ENCODE results near the gene SERBP1.

Gene SERBP1

DNA sequence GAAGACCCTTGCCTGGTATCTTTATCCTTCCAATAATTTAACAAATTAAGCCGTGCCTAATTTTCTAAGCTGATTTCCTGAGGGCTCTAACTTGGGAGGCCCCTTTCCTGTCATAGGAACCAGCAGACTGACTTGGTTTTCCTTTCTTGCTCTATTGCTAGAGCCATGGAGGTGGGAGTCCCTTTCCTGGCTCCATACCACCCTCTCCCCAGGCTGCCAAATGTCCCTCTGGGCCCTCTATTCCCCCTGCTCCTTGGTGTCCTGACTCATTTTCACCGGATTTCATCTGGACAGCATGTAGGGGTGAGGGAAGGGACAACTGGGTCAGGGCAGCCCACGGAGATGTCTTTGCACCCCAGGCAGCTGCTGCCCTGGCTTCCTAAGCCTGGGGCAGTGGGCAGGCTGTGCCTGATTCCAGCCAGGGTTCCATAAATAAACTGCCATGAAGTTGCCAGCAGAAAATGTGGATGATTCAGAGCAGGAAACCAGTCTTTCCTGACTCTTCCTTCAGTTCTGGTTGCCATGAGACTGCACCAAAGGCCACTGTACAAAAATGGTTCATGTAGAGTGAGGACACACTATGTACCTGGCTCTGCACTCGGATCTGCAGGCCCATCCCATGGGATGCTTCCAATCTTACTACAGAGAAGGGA, 38.0 kb upstream of the SERBP1 start:
- H3K27ac ChIP-seq: no peak overlapping the region
- TF ChIP-seq, protein P1, sequence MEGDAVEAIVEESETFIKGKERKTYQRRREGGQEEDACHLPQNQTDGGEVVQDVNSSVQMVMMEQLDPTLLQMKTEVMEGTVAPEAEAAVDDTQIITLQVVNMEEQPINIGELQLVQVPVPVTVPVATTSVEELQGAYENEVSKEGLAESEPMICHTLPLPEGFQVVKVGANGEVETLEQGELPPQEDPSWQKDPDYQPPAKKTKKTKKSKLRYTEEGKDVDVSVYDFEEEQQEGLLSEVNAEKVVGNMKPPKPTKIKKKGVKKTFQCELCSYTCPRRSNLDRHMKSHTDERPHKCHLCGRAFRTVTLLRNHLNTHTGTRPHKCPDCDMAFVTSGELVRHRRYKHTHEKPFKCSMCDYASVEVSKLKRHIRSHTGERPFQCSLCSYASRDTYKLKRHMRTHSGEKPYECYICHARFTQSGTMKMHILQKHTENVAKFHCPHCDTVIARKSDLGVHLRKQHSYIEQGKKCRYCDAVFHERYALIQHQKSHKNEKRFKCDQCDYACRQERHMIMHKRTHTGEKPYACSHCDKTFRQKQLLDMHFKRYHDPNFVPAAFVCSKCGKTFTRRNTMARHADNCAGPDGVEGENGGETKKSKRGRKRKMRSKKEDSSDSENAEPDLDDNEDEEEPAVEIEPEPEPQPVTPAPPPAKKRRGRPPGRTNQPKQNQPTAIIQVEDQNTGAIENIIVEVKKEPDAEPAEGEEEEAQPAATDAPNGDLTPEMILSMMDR (conservative IDR thresholded peaks at IDR 0.05): no peak
- TF ChIP-seq ZFX (IDR thresholded peaks at IDR 0.05): no peak

DNA sequence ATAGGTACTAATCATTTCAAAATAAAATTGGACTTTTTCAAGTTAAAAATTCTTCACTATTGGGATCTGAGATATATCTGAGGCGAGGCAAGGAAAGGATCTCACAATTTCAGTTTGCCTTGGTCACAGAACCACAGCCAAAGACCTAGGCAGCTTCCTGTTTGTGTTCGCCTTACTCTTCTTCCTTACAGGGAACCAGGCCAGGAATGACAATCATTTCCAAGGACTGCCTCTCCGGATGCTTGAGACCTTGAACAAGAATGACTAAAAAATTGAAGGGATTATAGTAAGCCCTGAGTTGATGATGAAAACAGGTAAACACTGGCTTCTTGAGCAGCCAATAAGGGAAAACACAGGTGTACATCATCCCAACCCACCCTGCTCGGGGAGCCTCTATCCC, 35.2 kb upstream of the SERBP1 start:
- no peak overlapping the region for H3K27ac ChIP-seq
- no peak for TF ChIP-seq ZFX (IDR thresholded peaks at IDR 0.05)
- TF ChIP-seq, protein P1 (conservative IDR thresholded peaks at IDR 0.05): no peak

DNA sequence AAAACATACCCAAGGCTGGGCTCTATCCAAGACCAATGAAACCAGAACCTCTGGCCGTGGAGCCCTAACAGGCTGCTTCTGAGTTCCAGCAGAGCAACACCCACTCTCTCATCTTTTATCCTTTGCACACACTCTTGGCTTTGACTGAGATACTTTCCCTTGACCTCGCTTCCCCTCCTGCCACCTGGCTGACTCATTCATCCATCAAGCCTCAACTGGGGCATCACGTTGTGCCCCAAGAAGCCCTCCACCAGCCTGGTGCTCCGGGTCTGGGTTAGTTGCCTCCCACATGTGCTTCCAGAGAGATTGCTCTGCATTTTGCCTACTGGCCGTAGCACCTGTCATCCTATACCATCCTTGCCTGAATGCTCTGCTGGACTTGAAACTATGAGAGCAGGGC, 34.5 kb upstream of the SERBP1 start:
- no peak overlapping the region for H3K27ac ChIP-seq
- TF ChIP-seq, protein P1 (conservative IDR thresholded peaks at IDR 0.05): no peak
- TF ChIP-seq ZFX (IDR thresholded peaks at IDR 0.05): no peak

DNA sequence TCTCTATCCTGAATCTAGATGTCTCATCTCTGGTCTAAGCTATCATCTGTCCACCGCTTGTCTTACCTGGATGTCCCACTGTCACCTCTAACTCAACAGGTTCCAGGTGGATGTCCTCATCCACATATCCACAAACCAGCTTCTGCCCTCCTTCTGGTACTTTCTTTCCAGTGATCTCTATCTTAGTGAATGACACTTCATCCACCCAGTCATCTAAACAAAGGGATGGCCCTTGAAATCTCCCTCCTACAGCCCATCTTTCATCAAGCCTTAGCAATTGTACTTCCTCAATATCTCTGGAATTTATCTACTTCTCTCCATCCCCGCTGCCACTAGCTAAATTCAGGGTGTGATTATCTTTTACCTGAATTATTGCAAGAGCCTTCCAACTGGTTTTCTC, 33.9 kb upstream of the SERBP1 start:
- TF ChIP-seq, protein P1 (conservative IDR thresholded peaks at IDR 0.05): no peak
- TF ChIP-seq ZFX (IDR thresholded peaks at IDR 0.05): no peak
- H3K27ac ChIP-seq: no peak overlapping the region

DNA sequence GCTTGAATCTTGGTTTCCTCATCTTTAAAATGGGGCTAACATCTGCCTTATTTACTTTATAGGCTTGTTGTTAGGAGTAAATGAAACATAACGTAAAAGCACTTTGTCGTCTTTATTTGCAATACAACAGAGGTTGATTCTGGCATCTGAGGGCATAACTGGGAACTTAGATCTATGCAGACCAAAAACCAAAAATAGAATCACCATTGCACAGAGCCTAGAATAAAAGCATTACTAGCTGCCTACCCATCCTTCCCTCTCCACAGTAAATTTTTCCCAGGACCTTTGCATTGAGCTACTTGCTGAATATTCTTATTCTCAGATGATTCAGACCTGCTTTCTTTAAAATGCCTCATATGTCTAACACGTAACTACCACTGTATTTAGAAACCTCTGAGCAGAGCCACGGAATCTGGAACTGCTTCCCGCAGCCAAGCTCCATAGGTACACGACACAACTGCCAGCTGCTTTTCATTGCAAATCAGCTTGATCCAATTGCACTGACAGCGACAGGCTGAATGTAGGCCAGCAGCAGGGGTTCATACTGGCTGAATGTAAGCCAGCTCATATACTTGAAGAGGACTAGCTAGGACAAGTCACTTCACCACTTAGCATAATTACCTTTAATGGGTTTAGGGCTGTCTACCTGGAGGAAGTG, 33.2 kb upstream of the SERBP1 start:
- TF ChIP-seq ZFX (IDR thresholded peaks at IDR 0.05): no peak
- TF ChIP-seq, protein P1 (conservative IDR thresholded peaks at IDR 0.05): no peak

DNA sequence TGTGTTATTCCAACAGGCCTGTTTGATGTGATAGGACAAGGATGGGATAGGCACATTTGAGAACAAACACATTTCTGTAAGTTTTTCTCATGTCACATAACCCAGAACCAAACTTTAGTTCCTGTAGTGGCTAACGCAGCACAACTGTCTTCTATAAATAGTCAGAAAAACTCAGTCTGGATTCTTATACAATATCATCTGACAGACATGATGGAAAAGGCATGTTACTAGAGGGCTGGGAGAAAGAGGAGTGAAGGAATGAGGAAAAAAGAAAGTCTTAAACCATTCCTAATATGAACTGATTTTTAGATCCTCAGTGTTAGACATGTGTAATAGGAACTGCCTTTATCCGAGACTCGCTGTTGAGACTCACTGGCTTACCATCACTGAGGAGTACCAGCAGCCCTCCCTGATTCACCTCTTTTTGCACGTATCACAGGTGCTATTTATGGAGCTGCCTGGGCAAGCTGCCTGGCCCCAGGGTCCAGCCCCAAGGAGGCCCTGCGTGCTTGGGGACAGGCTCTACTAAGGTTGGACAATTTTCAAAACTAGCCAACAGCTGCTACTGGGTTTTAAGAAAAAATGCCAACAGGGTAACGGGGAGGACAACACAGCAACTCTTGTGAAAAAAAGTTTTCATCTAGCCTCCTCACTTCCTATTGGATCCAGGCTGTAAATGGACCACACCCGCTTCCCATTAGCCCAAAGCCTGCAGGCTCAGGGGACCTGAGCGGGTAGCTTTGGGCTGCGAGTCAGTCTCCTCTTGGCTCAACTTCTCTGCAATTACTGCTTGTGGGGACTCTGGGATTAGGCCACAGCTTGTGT, 30.7 kb upstream of the SERBP1 start:
- TF ChIP-seq, protein P1 (conservative IDR thresholded peaks at IDR 0.05): no peak
- TF ChIP-seq ZFX (IDR thresholded peaks at IDR 0.05): no peak
- H3K27ac ChIP-seq: no peak overlapping the region

More for the DNA sequence above, 33.2 kb upstream of the SERBP1 start:
- no peak overlapping the region for H3K27ac ChIP-seq

DNA sequence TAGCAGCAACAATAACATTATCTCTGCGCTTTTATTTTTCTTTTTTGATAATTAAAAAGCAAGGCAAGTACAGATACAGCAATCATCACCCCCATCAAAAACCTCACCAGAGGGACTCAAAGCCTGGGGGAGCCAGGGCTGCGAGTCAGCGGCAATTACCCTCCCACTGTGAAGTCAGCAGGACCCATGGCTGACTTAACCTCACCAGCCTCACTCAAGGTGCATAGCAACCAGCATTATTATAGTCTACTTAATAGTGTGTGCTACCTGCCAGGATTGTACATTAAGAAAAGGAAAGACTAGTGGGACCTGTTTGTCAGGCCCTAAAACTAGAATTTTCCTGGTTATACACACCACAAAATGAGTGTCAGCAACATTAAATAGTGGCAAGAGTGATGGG, 28.9 kb upstream of the SERBP1 start:
- TF ChIP-seq, protein P1 (conservative IDR thresholded peaks at IDR 0.05): no peak
- no peak for TF ChIP-seq ZFX (IDR thresholded peaks at IDR 0.05)

More for the DNA sequence above, 28.9 kb upstream of the SERBP1 start:
- no peak overlapping the region for H3K27ac ChIP-seq
